Measurements from ENCODE around the gene CFAP210. TPM values are rescaled to one million over a fixed set of nuclear protein-coding genes. Genes with fewer than 3 reads are reported as not detected.

CFAP210 gene
- total RNA-seq, 2 experiments from 2014 or later, result 2.2 to 3.1 TPM

GRCh38 chr2:169670215-169670651 lies 24.0 kb downstream of the CFAP210 start:
- Mint-ChIP-seq H3K9me3 (no peaks in the 10 kb centered on the region), H3K36me3 (ENCODE audit: low read depth) (no peaks in the 10 kb centered on the region), H3K4me1 (ENCODE audit: low read depth) (no peaks in the 10 kb centered on the region), H3K27ac (no peak overlapping the region), H3K4me3 (no peak overlapping the region), H3K27me3 (peaks cover 19% of the 10 kb centered on the region)
- no peaks in the 10 kb centered on the region for H3K4me1 ChIP-seq (ENCODE audit: insufficient read depth, low read length)
- DNase-seq, result no peak
- POLR2A ChIA-PET, result no interaction called here
- H3K4me3 ChIP-seq (ENCODE audit: low read length), result no peak overlapping the region
- H3K27me3 ChIP-seq (ENCODE audit: control insufficient read depth in 1 of 2, insufficient read depth in 2 of 2, low read length in 2 of 2), result no peaks in the 10 kb centered on the region
- CTCF ChIA-PET, result no interaction called here
- no peaks in the 10 kb centered on the region for H3K36me3 ChIP-seq (ENCODE audit: insufficient read depth, low read length)
- no peak overlapping the region for H3K27ac ChIP-seq (ENCODE audit: low read depth in 1 of 2, low read length in 2 of 2)
- intact Hi-C loops (cut with DNase I, micrococcal nuclease), result loop anchor here in 1 of 2 experiments (10.0 kb wide), 1 partner anchor 145 kb away; no protein-coding TSS in a partner anchor
- TF ChIP-seq CTCF (IDR thresholded peaks at IDR 0.05), result no peak
- no peaks in the 10 kb centered on the region for H3K9me3 ChIP-seq (ENCODE audit: control insufficient read depth in 1 of 2, insufficient read depth in 1 of 2, low read length in 2 of 2)
- ATAC-seq (ENCODE audit: poor library complexity), result no peak

GRCh38 chr2:169667583-169667982 lies 26.6 kb downstream of the CFAP210 start:
- H3K36me3 ChIP-seq (ENCODE audit: insufficient read depth, low read length), result no peaks in the 10 kb centered on the region
- Mint-ChIP-seq H3K36me3 (ENCODE audit: low read depth) (no peaks in the 10 kb centered on the region), H3K4me3 (no peak overlapping the region), H3K4me1 (ENCODE audit: low read depth) (no peaks in the 10 kb centered on the region), H3K27me3 (peaks cover 2% of the 10 kb centered on the region), H3K9me3 (no peaks in the 10 kb centered on the region), H3K27ac (no peak overlapping the region)
- no peaks in the 10 kb centered on the region for H3K27me3 ChIP-seq (ENCODE audit: control insufficient read depth in 1 of 2, insufficient read depth in 2 of 2, low read length in 2 of 2)
- CTCF ChIA-PET, result interaction anchor here (0.9 kb wide), 1 partner anchor 24 kb away, joined by 4 read pairs; no protein-coding TSS in a partner anchor
- H3K4me1 ChIP-seq (ENCODE audit: insufficient read depth, low read length), result no peaks in the 10 kb centered on the region
- H3K4me3 ChIP-seq (ENCODE audit: low read length), result no peak overlapping the region
- POLR2A ChIA-PET, result no interaction called here
- intact Hi-C loops (cut with DNase I, micrococcal nuclease), result no loop called here
- no peak overlapping the region for H3K27ac ChIP-seq (ENCODE audit: low read depth in 1 of 2, low read length in 2 of 2)
- H3K9me3 ChIP-seq (ENCODE audit: control insufficient read depth in 1 of 2, insufficient read depth in 1 of 2, low read length in 2 of 2), result no peaks in the 10 kb centered on the region
- TF ChIP-seq CTCF (IDR thresholded peaks at IDR 0.05), result no peak
- ATAC-seq (ENCODE audit: poor library complexity) (no peak), DNase-seq (no peak)

DNA sequence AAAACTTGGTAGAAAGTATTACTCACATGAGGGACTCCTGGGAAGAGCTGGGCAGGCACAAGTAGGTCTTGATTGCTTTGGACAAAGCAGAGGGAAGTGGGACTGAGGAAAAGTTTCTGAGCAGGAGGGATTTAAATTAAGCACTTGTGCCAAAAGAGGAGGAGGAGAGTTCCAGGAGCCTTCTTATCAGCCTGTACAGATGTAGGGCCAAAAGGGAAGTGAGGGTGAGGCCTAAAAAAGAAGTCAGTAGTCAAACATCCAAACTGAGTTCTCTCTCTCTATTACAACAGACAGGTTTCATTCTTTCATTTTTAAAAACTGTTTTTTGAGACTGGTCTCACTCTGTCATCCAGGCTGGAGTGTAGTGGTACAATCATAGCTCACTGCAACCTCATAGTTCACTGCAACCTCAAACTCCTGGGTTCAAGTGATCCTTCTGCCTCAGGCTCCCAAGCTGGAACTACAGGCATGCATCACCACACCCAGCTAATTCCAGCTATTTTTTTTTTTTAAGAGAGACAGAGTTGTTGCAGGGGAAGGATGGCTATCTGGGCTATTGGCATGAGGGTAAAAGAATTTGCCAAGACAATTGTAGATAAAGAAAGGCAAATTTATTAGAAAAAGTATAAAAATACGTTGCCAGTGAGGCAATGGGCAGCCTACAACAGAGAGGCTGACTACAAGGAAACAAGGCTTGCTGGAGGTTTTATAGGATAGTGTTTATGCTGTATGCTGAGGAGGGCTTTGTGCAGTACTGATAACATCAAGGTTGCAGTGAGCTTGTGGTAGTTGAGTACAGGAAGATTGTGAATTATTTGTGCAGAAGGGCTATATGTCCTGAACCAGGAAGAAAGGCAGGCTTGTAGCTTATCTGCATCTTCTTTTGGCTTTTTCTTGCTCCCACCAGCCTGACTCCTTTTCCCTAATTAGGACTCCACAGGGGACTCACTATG lies 29.0 kb downstream of the CFAP210 start:
- Histone ChIP-seq H3K4me3 (ENCODE audit: low read length) (no peak overlapping the region), H3K27ac (ENCODE audit: low read depth in 1 of 2, low read length in 2 of 2) (no peak overlapping the region), H3K4me1 (ENCODE audit: insufficient read depth, low read length) (no peaks in the 10 kb centered on the region), H3K36me3 (ENCODE audit: insufficient read depth, low read length) (no peaks in the 10 kb centered on the region), H3K27me3 (ENCODE audit: control insufficient read depth in 1 of 2, insufficient read depth in 2 of 2, low read length in 2 of 2) (no peaks in the 10 kb centered on the region), H3K9me3 (ENCODE audit: control insufficient read depth in 1 of 2, insufficient read depth in 1 of 2, low read length in 2 of 2) (no peaks in the 10 kb centered on the region)
- no peaks in the 10 kb centered on the region for H3K36me3 Mint-ChIP-seq (ENCODE audit: low read depth)
- H3K27me3 Mint-ChIP-seq, result no peaks in the 10 kb centered on the region
- no peaks in the 10 kb centered on the region for H3K9me3 Mint-ChIP-seq
- ATAC-seq (ENCODE audit: poor library complexity) (no peak), DNase-seq (no peak)
- no peaks in the 10 kb centered on the region for H3K4me1 Mint-ChIP-seq (ENCODE audit: low read depth)
- no peak overlapping the region for H3K27ac Mint-ChIP-seq
- CTCF ChIA-PET, result no interaction called here
- no peak overlapping the region for H3K4me3 Mint-ChIP-seq
- no peak for TF ChIP-seq CTCF (IDR thresholded peaks at IDR 0.05)
- POLR2A ChIA-PET, result no interaction called here
- intact Hi-C loops (cut with DNase I, micrococcal nuclease), result no loop called here

Data from CD4-positive, alpha-beta T cell (primary cell).